NCI-H2081 (cell line): Measurements from ENCODE around the gene CD8B.
"Not testable (repeated sequence)": the region's sequence is repeated elsewhere in the genome, so short reads cannot be mapped to it uniquely, and the experiment has no call there.

Experiments used
- DNase-seq, 2 experiments: peaks; one replicate each; lab custom pipeline; 2025; lab: John Stamatoyannopoulos, UW

Gene CD8B

GRCh38 chr2:86861628-86862379, at the start of gene CD8B:
TSS of gene CD8B (minus strand) at chr2:86861886. CDS start at chr2:86861865, 21 bp downstream.
- not testable (repeated sequence) for DNase-seq

GRCh38 chr2:86905868-86906267, 44.2 kb upstream of the CD8B start:
- not testable (repeated sequence) for DNase-seq

- not testable (repeated sequence) for DNase-seq
Measured at GRCh38 chr2:86900687-86901086, 39.0 kb upstream of the CD8B start.

GRCh38 chr2:86886026-86886425, 24.3 kb upstream of the CD8B start:
- not testable (repeated sequence) for DNase-seq

DNA sequence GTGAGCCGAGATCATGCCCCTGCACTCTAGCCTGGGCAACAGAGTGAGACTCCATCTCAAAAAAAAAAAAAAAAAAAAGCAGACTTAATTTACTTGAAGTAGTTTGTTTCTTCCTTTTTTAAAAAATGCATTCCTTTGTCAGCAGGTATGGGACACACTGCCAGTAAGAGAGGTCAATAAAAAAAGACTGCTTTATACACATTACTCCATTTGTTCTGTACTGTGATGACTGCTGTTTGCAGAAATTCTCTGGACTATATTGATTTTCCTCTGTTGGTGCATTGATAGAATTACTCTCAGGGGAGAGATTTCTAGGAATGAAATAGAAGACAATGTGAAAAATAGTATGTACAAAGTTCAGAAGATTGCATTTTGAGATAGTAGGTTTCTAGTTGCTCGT, 21.2 kb upstream of the CD8B start:
- DNase-seq, result not testable (repeated sequence)

DNA sequence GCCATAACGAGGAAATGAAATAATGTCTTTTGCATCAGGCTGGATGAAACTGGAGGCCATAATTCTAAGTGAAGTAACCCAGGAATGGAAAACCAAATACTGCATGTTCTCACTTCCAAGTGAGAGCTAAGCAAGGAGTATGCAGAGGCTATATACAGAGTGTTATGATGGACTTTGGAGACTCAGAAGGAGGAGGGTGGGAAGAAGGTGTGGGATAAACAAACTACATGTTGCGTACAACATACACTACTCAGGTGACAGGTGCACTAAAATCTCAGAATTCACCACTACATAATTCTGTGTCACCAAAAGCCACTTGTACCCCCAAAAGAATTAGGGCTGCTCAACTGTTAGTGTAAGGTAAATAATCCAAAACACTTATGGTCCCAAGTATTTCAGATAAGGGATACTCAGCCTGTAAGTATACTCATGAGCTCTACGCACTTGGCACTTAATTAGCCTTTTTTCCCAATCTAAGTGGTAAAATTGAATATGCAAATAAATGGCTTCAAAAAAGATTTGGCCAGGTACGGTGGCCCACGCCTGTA, 20.5 kb upstream of the CD8B start:
- not testable (repeated sequence) for DNase-seq

- not testable (repeated sequence) for DNase-seq
Measured at GRCh38 chr2:86878986-86879385, 17.3 kb upstream of the CD8B start.

DNA sequence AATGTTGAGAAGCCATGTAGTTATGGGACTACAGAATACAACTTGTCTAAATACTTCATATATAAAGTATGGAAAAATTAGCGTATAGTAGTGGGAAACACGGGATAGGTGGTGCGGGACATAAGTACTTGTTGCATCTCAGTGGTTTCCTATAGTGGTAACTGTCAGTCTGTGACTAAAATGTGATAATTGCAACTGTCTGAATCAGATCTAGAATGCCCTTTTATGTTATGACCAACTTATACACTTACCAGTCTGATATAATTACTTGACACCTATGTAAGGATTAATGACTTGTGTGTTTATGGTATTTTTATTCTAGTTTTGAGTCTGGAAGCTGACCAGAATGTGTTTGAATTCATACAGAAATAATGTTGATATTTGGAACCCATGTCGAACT, 9.3 kb upstream of the CD8B start:
- DNase-seq, result not testable (repeated sequence)

DNA sequence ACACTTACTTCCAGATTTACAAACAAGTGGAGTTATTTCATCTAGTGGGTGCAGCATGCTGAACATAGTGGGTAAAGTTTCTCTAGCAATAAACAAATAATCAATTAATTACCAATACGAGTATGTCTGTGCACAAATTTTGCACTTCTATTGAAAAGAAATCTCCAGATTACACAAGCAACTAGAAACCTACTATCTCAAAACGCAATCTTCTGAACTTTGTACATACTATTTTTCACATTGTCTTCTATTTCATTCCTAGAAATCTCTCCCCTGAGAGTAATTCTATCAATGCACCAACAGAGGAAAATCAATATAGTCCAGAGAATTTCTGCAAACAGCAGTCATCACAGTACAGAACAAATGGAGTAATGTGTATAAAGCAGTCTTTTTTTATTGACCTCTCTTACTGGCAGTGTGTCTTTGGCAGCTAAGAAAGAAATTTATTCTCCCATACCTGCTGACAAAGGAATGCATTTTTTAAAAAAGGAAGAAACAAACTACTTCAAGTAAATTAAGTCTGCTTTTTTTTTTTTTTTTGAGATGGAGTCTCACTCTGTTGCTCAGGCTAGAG, 7.3 kb upstream of the CD8B start:
- not testable (repeated sequence) for DNase-seq

DNA sequence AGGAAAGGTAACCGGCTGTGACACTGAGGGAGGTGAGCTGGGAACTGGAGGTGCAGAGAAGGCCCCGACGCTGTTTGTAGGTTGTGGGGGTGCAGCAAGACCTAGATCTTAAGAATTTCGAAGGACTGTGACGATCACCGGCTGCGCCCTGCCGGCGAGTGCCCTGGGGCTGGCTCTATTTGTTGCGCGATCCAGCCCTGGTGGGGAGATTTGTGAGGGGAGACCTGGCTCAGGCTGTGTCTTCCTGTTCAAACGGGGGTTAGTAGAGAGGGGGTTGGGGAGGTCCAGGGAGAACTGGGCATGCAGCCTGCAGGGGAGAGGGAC, 656 bp upstream of the CD8B start:
- DNase-seq, result not testable (repeated sequence)

DNA sequence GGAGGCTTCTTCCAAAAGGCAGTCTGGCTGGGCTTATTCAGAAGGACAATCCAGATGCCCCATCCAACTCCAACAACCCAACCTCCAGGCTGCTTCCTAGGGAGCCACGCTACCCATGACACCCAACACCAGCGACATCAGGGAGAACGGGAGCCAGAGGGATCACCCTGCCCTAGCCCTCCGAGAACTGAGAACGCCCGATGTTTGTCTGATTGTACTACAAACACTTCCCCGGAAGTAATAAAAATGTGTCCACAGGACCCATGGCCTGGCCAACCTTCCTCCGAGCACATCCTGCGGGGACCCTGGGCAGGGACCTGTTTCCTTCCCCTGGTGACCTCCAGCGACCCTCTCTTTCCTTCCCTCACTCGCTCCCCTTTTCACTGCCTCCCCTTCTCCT, 511 bp downstream of the CD8B start:
- not testable (repeated sequence) for DNase-seq

DNA sequence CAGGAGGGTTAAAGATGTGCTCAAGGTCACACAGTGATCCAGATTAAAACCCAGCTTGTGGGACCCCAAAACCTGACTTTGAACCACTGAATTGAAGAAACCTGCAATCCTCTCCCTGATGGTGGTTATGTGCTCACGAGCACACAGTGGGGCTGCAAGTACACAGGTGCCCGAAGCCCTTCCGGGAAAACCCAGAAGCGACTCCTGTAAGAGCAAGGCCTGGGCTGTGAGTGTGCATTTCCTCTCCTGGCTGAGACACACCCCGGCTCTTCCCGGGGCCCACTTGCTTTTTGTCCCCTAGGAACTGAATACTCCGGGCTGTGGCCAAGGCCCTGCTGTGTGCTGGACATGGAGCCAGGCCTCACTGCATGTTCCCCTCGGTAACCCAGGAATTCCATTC, 1.1 kb downstream of the CD8B start:
- not testable (repeated sequence) for DNase-seq

GRCh38 chr2:86857688-86858087, 4.0 kb downstream of the CD8B start:
- DNase-seq, result not testable (repeated sequence)

GRCh38 chr2:86856498-86856897, 5.2 kb downstream of the CD8B start:
- DNase-seq, result not testable (repeated sequence)

DNA sequence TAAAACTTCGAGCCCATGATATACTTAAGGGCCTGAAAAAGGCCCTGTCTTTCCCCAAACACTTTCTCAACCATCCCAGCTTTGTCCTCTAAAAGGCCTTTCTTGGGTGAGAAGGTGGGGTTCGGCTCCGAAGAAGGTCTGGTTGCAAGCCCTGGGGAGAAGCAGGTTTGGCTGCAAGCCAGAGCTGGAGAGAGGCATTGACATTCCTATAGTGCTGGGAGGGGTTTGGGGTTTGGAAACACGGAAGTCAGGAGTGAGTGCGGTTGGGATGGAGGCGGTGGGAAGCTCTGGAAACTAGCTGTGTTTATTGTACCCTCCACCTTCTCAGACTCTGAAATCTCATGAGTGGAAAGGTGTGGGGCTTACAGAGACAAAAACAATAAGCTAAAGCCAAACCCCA, 5.7 kb downstream of the CD8B start:
- not testable (repeated sequence) for DNase-seq

DNA sequence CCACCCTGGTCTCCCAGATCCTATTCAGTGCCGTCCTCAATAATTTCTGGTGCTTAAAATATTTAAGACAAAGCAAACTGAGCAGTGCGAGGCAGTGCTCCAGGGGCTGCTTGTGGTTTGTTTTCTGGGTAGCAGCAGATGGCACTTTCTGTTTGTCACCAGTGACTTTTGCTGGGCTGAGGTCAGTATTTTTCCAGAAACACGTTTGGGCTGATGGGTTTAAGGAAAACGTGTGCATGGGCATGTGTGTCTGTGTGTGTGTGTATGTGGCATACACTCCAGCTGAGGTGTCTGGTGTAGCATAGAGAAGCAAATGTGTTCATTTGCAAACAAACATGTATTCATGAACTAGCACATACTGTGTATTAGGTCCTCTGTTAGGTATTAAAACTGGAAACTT, 10.1 kb downstream of the CD8B start:
- DNase-seq, result not testable (repeated sequence)

DNA sequence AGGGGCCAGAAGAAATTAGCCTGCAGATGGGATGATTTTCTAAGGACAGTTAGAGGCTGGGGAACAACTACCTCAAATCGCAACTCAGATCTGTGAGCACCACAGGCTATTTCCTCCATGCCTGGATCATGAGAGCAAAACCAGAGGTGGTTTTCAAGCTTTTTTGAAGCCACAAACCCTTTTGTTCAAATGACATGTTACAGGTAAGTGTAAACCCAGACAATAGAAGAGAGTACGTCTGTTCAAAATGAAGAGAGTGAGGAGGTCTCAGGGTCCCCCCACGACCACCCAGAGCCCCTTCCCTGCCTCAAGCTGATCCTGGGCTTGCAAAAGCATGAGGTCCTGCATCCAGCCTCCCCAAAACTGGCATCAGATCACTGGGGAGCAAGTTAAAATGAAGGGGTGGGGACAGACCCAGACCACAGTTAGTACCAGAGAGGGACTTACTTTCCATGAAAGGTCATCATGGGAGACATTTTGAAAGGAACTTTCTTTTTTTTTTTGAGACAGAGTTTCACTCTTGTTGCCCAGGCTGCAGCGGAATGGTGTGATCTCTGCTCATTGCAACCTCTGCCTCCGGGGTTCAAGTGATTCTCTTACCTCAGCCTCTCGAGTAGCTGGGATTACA, 19.0 kb downstream of the CD8B start:
- DNase-seq, result not testable (repeated sequence)

- DNase-seq, result not testable (repeated sequence)
Measured at GRCh38 chr2:86841330-86841729, 20.4 kb downstream of the CD8B start.

DNA sequence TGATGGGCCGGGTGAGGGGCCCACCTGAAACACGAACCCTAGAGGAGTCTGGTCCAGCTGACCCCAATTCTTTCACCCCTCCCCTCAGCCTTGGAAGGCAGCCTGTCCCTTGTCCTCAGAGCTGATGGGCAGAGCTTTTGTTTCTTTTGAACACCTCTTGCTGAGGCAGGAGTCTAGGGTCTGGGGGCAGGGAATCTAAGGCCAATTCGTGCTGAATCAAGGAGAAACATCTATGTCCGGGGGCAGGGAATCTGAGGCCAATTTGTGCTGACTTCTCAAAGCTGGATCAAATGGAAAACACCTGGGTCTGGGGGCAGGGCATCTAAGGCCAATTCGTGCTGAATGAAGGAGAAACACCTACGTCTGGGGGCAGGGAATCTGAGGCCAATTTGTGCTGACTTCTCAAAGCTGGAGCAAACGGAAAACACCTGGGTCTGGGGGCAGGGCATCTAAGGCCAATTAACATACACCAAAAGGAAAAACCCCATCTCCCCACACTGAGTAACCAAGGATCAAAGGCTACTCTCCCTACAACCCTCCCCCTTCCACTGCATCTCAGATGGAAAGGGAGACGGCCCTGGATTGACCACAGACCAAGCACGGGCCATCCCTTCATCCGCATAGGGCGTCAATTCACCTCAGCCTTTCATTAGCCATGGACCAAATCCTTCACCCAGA, 21.7 kb downstream of the CD8B start:
- not testable (repeated sequence) for DNase-seq

DNA sequence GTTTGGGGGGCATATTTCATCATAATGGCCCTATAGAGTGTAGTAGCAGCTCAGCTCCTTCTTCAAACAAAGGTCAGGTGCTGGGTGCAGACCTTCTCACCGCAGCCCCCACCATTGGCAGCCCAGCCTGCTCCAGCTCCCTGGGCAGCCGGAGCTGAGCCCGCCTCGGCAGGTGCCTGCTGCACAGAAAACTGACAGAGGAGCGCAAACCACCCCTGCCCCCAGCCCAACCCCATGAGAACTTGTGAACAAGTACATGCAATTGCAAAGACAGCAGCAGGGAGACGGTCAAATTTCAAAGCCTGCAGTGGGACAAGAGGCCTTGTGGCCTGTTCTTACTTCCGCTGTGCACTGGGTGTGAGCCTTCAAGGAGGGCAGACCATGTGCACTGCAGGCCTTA, 22.2 kb downstream of the CD8B start:
- DNase-seq, result not testable (repeated sequence)

GRCh38 chr2:86837714-86838113, 24.0 kb downstream of the CD8B start:
- not testable (repeated sequence) for DNase-seq
